Mucosa of gallbladder (tissue), 1 donor: ENCODE measurements around the gene CAMK1D. TPM values are rescaled to one million over a fixed set of nuclear protein-coding genes. Genes with fewer than 3 reads are reported as not detected.
"Not testable (repeated sequence)": the region's sequence is repeated elsewhere in the genome, so short reads cannot be mapped to it uniquely, and the experiment has no call there.

Experiments used
- DNase-seq: peaks from one replicate; pipeline ENCODE4 v3.0.0-alpha.2; 2020; ENCODE audit warnings: low spot score
- total RNA-seq: library from RNA; stranded (reverse); gene quantifications from one replicate; pipeline ENCODE4 v1.2.1, GENCODE V29; 2021
- donor health status: DM: no; HTN: no; CAD: no.

CAMK1D gene
- total RNA-seq, 1 donor from 2014 or later = 19.4 TPM

DNA sequence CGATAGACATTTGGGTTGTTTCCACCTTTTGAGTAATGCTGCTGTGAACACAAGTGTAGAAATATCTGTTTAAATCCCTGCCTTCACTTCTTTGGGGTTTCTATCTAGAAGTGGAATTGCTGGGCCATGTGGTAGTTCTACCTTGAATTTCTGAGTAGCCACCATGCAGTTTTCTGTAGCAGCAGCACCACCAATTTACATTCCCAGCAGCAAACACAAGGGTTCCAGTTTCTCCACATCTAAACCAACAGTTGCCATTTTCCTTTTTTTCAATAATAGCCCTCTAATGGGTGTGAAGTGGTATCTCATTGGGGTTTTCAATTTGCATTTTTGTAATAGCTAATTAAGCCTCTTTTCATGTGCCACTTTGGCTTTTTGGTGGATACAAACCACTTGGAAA, 442.4 kb downstream of the CAMK1D start:
- no peak for DNase-seq

GRCh38 chr10:12792889-12793556, 443.7 kb downstream of the CAMK1D start:
- no peak for DNase-seq

GRCh38 chr10:12795315-12796110, 446.2 kb downstream of the CAMK1D start:
- no peak for DNase-seq

DNA sequence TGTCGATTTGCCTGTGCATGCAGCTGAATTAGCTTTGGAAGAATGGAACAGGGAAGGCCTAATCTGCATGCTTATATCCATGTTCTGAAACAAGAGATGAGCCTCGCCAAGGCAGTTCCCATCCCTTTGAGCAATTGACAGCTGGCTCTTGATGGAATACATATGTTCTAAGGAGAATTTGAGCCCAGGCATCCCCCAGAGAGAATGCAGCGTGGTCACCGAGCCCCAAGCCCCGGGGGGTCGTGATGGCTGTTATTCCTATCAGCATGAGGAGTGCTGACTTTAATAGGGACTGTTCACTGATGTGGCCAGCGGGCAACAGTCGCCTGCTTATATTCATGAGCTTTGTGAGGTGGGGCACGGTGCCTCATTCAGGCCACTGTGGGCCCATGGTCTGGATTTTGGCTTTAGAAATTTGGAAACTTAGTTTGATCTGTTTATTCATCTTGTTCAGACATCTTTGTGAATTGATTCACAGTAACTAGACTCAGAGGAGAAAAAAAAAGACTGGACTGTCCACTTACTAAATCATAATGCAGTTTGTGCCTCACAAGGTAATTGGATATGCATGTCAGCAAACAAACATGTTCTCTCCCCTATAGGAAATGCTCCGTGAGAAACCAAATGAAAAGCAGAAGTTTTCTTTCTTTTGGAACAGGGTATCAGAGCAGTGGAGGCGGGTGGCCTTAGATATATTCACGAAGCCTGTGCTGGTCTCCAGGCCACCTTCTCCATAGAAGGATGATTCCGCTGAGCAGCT, 447.2 kb downstream of the CAMK1D start:
- no peak for DNase-seq

DNA sequence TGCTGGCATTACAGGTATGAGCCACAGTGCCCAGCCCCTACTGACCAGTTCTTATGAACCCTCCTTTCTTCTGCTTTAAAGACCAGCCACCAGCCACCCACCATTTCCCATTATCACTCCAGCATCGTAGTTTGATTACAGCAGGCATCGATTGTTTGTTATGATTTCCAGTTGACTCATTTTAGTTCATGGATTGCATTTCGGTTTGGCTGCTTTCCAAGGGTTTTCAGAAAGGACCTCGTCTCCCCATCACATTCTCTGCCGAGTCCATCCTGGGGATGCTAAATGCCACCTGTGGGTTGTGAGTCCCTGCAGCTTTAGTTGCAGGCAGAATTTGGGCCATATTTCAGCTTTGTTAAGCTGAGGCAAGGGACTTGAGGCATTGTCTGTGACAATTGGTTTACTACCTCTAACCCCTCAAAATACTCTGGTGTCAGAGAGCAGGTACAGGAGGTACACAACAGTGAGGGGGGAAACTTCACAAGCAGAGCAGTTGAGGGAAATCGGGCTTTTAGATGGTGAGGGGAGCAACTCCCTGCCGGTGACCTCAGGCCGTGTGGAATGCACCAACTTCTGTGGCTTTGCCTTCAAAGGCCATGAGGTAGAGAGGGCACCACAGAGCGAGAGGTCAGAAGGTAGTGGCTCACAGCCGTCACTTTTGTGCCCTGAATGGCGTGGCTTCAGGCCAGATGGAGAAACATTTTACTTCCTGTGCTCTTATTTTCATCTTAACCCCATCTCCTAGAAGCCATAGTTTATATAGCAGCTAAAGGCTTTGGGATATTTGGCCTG, 448.3 kb downstream of the CAMK1D start:
- DNase-seq = no peak

DNA sequence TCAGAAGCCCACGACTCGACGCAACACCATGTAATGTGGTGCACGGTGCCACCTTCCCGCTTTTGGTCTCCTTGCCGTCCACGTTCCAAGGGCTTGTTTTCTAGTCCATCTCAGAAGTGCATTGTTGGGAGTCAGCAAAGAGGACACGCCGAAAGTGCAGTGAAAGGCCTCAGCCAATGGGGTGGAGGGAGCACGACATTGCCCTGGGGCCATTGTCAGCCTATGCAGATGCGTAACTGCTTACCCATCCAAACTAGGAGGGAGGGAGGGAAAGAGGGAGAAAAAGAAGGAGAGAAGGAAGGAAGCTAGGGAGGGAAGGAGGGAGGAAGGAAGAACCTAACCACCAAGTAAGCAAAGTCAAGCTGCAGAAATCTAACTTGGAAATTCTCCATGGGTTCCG, 449.8 kb downstream of the CAMK1D start:
- no peak for DNase-seq

DNA sequence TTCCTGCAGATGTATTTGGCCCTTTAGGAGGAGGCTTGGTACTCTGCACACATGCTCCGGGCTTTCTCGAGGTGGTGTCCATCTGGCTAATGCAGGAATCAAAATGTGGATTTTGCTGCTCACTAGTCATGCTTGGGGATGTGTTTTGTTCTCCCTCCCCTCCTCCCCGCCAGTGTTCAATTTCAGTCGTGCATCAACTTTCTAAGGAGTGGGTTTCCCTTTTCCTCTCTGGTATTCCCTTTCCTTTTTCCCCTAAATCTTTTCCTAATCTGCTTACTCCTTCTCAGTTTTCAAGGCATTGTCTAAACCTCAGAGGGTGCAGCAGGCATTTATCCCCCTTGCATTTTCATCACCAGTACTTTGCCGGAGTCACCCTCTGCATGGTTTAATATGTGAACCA, 450.4 kb downstream of the CAMK1D start:
- no peak for DNase-seq

- DNase-seq = no peak
Observed at GRCh38 chr10:12800302-12800701, 451.0 kb downstream of the CAMK1D start.

- no peak for DNase-seq
Observed at GRCh38 chr10:12801214-12802087, 452.1 kb downstream of the CAMK1D start.

DNA sequence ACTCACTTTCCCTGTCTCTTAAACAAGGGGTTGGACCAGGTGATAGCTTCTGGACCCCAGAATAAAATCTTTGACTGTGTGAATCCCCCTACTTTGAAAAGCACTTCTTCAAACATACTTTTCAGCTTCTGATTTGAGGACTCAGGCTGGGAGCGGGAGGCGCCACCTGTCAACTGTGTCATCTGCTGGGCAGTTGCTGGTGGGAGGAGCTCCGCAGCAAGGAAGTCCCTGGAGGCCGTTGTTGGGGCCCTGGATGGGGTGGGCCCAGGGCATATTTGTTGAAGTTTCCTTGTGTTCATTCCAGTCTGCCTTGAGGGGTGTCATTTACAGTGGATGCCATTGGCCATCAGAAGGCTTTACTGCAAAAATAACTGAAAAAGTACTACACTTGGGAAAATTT, 454.4 kb downstream of the CAMK1D start:
- no peak for DNase-seq

GRCh38 chr10:12806228-12807095, 457.1 kb downstream of the CAMK1D start:
- DNase-seq = no peak

- no peak for DNase-seq
Observed at GRCh38 chr10:12807096-12807755, 457.9 kb downstream of the CAMK1D start.

DNA sequence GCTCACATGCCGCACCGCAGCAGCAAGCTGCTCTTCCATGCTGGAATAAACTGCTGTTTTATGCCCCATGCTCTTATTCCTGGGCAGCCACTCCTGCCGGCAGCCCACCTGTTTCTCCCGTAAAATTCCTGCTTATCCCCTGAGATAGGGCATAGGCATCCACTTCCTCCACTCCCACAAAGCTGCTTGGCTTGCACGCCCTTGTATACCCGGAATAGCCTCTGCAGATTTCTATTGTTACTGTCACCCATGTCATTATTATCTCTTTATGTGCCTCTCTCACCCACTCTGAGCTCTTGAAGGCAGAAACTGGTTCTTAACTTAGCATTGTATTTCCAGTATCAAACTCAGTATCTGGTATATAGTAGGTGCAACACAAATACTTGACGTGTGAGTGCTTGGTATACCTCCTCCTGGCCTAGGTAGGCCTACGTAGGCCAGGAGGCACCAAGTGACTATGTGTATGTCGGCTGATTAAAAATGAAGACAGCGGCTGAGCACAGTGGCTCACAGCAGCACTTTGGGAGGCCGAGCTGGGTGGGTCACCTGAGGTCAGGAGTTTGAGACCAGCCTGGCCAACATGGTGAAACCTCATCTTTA, 458.8 kb downstream of the CAMK1D start:
- no peak for DNase-seq

DNA sequence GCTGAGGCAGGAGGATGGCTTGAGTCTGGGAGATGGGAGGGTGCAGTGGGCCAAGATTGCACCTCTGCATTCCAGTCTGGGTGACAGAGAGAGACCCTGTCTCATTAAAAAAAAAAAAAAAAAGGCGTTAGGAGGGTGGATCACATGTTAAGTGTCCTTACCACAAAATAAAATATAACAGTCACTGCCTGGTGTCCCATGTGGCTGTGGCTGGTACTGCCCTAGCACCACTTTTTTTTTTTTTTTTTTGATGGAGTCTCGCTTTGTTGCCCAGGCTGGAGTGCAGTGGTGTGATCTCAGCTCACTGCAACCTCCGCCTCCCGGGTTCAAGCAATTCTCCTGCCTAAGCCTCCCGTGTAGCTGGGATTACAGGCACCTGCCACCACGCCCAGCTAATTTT, 460.7 kb downstream of the CAMK1D start:
- not testable (repeated sequence) for DNase-seq

DNA sequence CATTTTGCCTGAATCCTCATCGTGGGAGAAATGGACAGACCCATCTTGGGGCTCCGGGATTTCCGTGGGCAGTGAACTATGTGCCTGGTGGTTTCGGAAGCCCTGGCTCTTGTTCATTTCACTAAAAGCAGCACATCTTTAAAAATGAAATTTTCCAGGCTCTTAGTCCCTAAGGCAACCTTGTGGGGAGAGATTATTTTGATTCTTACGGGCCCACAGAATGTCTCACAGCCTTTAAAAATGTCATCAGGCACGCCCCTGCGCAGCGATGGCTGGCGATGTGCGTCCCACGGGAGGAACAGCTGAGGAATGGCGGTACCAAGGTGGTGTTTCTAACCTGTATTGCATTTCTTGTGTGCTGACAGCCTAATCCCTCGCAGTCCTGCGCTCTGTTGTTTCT, 462.5 kb downstream of the CAMK1D start:
- no peak for DNase-seq

GRCh38 chr10:12812571-12812970, 463.2 kb downstream of the CAMK1D start:
- no peak for DNase-seq

DNA sequence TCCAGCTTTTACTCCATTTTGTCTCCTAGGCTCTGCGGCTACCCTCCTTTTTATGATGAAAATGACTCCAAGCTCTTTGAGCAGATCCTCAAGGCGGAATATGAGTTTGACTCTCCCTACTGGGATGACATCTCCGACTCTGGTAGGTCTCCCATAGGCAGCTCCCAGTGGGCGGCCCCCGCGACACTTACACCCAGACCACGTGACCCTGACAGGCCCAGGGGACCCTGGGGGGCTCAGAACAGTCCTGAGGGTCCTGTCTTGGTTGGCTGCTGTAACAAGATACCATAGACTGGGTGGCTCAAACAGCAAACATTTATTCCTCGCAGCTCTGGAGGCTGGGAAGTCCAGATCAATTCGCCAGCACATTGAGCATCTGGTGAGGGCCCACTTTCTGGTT, 464.8 kb downstream of the CAMK1D start:
- no peak for DNase-seq

- no peak for DNase-seq
Observed at GRCh38 chr10:12819071-12819470, 469.7 kb downstream of the CAMK1D start.

- no peak for DNase-seq
Observed at GRCh38 chr10:12819656-12820055, 470.3 kb downstream of the CAMK1D start.
